ENCODE measurements around the gene TMEM178A.

DNA sequence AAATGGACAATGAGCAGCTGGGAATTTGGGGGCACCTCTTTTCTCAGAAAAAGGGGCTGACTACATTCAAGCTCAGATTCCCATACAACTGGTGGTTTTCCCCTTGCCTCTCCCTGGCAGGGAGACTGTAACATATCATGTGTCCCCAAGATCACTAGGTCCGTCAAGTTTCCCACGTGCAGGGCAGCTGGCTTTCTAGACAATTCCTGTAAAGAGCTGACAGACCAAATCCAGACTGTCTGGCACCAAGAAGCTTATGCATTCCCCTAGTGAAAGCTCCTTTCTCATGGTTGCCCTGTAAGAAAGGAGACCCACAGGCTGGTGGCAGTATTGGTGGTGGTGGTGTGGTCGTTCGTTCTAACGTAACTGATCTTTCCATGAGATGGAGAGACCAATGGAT, 64.6 kb downstream of the TMEM178A start:
- TF ChIP-seq CTCF (IDR thresholded peaks at IDR 0.05) (no peak), POLR2A (IDR thresholded peaks at IDR 0.05) (no peak)
